HUDEP-2 (cell line): ENCODE data around the gene NRSN2.

Source experiments
- DNase-seq, 76 experiments: peaks; one replicate each; lab custom pipeline; 2025; ENCODE audit not compliant: unreplicated experiment in 76 of 76; lab: John Stamatoyannopoulos, UW

NRSN2 gene, protein sequence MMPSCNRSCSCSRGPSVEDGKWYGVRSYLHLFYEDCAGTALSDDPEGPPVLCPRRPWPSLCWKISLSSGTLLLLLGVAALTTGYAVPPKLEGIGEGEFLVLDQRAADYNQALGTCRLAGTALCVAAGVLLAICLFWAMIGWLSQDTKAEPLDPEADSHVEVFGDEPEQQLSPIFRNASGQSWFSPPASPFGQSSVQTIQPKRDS

DNA sequence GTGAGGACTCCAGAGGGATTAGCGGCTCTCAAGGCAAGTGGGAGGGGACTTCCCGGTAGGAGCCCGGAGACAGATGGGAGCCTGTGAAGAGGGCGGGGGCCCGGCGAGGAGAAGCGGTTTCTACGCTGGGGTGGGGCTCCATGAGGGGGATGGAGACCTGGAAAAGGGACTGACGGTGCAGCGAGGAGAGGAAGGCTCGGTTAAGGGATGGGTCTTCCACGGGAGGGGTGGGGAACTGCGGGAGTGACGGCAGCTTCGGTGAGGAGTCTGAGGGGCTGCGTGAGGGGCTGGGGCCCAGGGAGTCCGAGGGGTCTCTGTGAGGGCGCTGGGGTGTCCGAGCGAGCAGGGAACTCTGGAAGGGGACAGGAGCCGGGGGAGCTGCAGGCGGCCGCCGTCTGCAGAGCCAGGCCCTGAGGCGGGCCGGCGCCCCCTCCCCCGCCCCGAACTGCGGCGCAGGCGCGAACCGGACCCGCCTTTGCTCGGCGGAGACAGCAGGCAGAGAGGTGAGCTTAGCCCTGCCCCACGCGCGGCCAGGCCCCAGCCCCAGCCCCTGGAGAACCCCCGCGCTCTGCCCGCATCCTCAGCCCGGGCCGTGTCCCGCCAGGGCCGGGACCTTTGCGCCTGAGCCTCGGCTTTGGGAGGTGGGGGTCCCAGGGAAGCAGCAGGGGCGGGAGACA is at the start of gene NRSN2:
Gene NRSN2 (plus strand): TSS at position 472 of the 677 bp plus-strand sequence. CDS start 2,533 bp downstream, outside the sequence.
- DNase-seq: peak in 4 of 76 experiments; percentile 4 to 30 (median 24)

DNA sequence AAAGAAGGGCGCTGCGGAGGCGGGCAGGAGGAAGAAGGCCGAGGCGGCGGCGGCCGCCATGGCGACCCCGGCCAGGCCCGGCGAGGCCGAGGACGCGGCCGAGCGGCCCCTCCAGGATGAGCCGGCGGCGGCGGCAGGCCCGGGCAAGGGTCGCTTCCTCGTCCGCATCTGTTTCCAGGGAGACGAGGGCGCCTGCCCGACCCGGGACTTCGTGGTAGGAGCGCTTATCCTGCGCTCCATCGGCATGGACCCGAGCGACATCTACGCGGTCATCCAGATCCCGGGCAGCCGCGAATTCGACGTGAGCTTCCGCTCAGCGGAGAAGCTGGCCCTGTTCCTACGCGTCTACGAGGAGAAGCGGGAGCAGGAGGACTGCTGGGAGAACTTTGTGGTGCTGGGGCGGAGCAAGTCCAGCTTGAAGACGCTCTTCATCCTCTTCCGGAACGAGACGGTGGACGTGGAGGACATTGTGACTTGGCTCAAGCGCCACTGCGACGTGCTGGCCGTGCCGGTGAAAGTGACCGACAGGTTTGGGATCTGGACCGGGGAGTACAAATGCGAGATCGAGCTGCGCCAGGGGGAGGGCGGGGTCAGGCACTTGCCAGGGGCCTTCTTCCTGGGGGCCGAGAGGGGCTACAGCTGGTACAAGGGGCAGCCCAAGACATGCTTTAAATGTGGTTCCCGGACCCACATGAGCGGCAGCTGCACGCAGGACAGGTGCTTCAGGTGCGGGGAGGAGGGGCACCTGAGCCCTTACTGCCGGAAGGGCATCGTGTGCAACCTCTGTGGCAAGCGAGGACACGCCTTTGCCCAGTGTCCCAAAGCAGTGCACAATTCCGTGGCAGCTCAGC is 48.8 kb upstream of the NRSN2 start:
- peak in 66 of 76 experiments; percentile 7 to 66 (median 40) for DNase-seq

DNA sequence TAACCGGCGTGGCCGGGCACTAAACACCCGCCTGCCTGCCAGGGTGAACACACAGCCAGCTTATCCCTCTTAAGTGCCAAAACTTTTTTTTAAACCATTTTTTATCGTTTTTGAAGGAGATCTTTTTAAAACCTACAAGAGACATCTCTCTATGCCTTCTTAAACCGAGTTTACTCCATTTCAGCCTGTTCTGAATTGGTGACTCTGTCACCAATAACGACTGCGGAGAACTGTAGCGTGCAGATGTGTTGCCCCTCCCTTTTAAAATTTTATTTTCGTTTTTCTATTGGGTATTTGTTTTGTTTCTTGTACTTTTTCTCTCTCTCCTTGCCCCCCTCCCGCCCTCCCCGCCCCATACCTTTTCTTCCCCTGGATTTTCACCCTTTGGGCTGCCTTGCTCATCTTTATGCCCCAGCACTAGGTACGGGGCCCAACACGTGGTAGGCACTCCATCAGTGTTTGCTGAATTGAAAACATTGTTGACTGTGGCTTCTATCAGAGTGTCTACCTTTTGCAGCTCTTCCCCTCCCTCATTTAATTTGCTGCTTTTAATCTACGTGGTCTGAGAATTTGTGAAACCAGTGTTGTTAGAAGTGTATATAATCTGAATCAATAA is 48.0 kb upstream of the NRSN2 start:
- DNase-seq: peak in 2 of 76 experiments; percentile 16 to 19

DNA sequence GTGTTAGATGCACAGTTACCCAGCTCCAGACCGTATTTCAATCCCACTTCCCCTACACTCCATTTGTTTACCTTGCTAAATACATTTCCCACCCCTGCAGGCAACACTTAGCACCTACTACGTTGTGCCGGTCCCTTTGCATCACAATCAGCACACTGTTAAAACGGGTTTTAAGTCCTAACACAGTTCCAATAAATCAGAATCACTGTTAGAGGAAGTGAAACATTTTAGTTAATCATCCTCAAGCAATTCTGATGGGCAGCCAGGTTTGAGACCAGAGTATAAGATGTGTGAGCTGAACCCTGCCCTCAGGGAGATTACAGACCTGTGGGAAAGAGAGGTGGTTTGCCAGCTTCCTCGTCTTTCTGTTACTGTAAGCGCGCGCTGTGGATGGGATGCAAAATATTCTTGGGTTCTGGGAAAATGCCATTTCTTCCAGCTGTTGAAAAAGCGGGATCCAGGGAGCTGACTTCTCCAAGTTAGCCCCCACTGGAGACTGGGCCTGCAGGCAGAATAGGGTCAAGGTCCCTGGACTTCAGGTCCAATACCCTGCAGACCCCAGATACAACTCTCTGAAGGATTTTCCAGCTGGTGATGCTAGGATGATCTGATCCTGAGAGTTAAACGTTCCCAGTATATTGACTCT is 46.4 kb upstream of the NRSN2 start:
- DNase-seq: no peak

DNA sequence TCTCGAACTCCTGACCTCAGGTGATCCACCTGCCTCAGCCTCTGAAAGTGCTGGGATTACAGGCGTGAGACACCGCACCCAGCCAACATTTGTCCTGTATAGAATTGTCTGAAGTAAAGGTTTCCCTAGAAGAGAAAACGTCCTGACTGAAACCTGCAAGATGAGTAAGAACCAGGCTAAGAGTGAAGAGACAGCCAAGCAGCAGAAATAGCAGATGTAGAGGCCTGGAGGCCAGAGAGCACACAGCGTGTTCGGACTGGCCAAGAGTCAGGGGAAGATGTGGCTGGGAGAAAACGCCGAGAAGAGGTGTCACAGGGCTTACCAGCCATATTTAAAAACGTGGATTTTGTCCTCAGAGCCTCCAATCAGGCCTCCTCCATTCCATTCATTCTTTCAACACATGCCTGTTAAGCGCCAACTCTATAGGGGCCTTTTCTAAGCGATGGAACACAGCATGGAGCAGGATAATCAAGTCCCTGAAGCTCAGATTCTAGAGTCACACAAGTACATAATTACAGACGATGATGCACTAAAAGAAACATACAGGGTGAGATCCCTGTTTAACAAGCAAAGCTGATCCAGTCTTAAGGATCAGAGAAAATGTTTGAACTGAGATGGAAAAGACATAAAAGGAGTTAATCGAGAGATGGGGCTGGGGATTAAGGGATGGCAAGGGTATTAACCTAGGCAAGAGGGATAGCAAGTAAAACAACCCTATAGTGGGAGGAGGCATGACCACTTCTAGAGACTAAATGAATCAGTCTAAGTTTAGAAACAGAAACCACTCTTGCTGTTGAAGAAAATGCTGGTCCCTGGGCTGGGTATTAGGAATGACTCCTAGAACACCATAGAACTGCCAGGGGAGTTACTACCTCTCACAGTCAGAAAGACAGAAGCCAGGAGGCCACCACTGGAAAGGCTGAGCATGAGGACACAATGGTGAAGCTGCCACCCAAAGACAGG is 44.7 kb upstream of the NRSN2 start:
- no peak for DNase-seq

DNA sequence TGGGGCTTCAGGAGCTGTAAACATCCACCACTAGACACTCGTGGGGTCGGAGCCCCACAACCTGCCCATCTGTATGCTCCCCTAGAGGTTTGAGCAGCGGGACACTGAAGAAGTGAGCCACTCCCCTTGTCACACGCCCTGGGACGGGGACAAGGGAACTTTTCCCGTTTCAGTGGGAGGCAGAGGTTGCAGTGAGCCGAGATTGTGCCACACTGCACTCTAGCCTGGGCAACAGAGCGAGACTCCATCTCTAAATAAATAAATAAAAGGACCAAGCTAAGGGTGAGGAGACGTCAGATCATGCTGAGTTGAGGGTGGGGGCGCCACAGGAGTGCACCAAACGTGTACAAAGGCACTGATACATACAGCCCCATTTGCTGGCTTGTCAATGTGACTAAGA is 41.2 kb upstream of the NRSN2 start:
- no peak for DNase-seq

DNA sequence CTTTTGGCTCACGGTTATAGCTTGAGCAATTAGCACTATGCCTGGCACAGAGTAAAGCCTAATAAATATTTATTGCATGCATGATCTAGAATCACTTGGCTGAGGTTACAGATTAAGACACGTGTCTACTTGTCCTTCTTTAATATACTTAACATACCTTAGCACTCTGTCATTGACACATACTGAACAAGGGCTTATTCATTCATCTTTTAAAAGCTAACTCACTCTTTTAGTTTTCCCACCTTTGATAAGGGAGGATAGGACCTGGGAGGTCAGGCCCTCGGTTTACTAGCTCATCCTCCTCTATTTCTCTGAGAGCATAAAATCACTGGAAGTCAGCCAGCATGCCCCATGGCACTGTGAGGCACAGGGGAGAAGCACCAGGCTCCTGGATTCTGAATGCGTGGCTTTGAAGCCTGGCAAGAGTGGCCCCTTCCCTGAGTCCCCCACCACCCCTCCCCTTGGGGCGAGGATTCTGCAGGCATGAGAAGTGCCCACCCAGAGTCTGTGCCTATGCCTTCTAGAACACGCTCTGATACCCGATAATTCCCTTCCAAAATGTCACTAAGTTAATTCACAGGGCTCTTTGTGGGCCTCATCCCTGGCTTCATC is 38.4 kb upstream of the NRSN2 start:
- DNase-seq: no peak

DNA sequence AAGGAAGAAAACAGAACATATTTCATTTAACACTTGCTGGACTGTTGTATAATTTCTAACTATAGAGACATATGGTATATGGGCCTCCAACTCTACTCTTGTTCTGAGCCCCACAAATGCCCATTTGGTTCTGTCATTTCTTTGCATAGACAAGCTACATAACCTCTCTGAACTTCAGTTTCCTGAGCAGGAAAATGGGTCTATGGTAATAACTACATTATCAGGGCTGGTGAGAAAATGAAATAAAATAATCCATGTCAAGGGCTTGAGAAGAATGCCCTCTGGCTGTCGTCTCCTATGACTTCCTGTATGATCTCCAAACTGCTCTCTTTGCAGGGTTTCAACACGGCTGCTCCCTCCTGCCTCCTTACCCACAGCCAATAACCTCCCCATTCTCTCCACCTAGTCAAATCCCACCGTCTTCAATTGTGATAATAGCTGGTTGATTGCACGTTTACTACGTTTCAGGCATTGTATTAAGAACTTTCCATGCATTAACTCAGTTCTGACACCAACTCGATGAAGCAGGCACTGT is 37.5 kb upstream of the NRSN2 start:
- no peak for DNase-seq

DNA sequence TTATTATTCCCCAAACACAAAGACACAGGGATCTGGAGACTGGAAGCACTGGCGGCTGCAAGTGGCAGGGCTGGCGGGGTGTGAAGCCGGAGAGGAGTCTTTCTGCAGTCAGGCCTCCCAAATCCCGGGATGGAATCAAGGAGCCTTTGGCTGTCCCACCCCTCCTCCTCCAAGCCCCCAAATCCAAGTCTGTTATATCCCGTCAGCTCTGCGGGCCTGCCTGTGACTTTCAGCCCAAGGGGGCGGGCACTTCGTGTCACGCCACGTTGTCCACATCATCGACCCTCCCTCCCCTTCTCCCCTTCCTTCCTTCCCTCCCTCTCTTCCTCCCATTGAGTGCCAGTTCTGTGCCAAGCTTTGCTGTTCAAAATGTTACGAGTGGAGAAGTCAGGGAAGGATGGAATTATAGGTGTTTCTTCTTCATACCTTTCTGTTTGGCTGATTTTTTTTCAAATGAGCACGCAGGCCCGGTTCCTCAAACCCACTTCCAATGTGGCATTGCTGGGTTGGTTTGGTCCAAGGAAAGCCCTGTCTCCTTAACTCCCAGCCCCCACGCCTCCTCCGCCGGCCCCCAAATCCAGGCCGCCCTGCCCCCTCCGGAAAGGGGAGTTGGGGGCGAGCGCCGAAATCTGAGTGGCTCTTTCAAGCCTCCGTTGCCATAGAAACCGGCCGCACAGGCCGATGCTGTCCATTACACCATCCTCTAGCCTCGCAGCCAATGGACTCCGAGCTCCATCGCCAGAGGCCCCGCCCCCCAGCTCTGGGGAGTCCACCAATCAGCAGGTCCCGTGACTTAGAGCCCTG is 36.9 kb upstream of the NRSN2 start:
- DNase-seq: peak in 51 of 76 experiments; percentile 7 to 80 (median 50)

DNA sequence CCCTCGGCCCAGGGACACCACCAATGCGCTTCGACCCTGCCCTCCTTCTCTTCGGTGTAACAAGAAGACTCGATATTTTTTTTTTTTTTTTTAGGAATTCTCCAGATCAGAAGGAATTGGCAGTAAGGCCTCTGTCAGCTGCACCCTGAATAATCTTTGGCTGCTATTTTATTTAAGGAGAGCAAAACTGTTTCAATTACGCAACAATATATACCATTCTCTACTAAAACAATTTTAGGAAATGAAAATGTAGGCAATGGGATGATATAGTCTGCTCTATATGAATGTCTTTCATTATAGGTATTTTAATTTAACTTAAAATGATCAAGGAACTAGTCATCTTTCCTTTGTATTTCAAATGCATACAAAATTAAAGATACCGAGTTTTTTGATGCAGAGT is 36.3 kb upstream of the NRSN2 start:
- no peak for DNase-seq

DNA sequence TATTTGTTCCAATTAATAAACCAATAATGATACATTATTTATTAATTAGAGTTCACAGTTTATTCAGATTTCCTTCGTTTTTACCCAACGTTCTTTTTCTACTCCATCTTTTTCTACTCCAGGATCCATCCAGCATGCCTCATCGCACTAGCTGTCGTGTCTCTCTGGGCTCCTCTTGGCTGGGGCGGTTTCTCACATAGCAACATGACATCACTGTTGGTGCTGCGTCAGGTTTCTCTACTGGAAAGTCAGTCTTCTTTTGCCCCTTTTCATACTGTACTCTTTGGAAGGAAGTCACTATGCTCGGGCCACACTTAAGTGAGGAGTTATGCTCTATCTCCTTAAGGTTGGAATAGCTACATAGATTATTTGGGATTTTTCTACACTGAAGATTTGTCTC is 35.3 kb upstream of the NRSN2 start:
- DNase-seq: no peak

DNA sequence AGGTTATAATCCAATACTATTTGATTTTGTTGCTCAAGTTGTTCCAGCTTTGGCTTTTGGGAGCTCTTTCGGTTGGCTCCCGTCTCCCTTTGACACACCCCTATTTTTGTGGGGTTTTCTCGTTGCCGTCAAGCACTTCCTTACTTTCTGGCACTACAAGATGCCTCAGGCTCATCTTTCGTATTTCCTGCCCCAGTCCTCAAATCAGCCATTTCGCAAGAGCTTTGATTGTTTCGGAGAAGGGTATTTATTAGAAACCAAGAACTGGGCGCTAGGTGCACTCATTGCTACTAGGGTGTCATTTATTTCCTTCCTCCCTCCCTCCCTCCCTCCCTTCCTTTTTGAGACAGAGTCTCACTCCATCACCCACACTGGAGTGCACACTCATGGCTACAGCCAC is 34.8 kb upstream of the NRSN2 start:
- no peak for DNase-seq

DNA sequence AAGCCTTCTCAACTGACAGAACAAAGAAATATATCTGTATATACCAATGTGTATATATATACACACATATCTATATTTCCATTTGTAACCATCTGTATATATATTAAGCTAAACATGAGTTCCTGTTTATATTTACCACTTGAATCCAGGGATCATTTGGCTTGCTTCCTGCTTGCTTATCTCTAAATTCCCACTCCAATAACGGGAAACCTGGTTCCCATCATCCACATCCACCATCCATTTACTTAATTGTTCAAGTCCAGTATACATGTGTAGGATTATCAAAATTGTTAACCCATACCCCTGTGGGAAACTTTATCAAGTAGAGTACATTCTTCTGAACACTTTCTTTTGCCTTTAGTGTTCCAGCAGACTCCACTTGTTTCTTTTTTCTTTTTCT is 34.0 kb upstream of the NRSN2 start:
- DNase-seq: no peak

DNA sequence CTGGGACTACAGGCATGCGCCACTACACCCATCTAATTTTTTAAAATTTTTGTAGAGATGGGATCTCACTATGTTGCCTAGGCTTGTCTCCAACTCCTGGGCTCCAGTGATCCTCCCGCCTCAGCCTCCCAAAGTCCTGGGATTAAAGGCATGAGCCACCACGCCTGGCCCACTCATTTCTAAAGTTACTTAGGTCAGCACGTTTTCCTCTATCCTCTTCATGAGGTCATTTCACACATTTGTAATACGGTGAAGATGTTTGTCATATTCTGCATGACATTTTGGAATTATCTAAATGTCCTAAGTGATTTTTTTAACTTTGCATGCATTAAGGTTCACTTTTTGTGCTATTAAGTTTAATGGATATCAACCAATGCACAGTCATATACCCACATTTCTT is 33.5 kb upstream of the NRSN2 start:
- DNase-seq: no peak

DNA sequence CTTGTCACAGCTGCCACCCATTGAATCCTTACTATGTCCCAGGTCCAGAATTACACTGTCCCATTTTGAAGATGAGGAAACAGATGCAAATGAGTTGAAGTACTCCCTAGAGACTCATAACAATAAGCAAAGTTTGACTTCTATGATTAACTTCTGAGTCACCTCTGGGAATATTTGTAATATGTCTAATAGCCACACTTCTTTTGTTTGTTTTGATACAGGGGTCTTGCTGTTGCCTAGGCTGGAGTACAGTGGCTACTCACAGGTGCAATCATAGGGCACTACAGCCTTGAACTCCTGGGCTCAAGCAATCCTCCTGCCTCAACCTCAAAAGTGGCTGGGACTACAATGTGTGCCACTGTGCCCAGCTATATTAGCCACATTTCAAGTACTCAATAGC is 33.0 kb upstream of the NRSN2 start:
- no peak for DNase-seq

DNA sequence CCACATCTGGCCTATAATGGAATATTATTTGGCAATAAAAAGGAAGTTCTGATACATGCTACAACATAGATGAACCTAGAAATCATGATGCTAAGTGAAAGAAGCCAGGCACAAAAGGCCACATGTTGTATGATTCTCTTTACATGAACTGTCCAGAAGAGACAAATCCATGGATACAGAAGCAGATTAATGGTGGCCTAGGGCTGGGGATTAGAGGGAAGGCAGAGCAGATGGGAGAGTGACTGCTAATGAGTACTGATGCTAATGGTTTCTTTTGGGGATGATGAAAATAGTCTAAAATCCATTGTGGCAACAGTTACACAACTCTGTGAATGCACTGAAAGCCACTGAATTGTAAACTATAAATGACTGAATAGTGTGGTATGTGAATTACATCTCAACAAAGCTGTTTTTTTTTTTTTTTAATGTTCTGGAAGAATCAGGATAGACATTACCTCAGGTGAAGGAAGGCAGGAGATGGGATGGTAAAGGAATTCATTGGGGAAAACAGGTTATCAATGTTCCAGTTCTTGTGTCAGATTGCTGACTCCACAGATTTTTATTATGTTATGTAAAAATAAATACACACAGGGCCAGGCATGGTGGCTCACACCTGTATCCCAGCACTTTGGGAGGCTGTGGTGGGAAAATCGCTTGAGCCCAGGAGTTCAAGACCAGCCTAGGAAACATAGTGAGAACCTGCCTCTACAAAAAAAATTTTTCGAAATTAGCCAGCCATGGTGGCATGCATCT is 30.4 kb upstream of the NRSN2 start:
- no peak for DNase-seq
